BE2C (cell line): ENCODE measurements around the gene ZSCAN5A.

Experiments
- DNase-seq: peaks from one replicate; pipeline ENCODE4 v3.0.0-alpha.2; 2020
- H3K27me3 ChIP-seq: fragments of 250-450 bp; sonication (Bioruptor Pico); 2 replicates; pipeline ENCODE4 v1.5.1; 2020; ENCODE audit warnings: mild to moderate bottlenecking
- H3K36me3 ChIP-seq: fragments of 250-450 bp; sonication (Bioruptor Pico); 2 replicates; pipeline ENCODE4 v1.5.1; 2020; ENCODE audit warnings: mild to moderate bottlenecking
- H3K4me1 ChIP-seq: fragments of 250-450 bp; sonication (Bioruptor Pico); 2 replicates; pipeline ENCODE4 v1.5.1; 2020
- H3K4me3 ChIP-seq: 2 replicates; pipeline ENCODE4 v1.5.1; 2011; ENCODE audit warnings: low read depth, low read length
- H3K9me3 ChIP-seq: fragments of 250-450 bp; sonication (Bioruptor Pico); 2 replicates; pipeline ENCODE4 v1.5.1; 2020
- CTCF ChIP-seq: IDR thresholded peaks from 2 replicates; pipeline ENCODE4 v1.5.1; 2012; ENCODE audit warnings: mild to moderate bottlenecking, low read depth, low read length

ZSCAN5A gene

DNA sequence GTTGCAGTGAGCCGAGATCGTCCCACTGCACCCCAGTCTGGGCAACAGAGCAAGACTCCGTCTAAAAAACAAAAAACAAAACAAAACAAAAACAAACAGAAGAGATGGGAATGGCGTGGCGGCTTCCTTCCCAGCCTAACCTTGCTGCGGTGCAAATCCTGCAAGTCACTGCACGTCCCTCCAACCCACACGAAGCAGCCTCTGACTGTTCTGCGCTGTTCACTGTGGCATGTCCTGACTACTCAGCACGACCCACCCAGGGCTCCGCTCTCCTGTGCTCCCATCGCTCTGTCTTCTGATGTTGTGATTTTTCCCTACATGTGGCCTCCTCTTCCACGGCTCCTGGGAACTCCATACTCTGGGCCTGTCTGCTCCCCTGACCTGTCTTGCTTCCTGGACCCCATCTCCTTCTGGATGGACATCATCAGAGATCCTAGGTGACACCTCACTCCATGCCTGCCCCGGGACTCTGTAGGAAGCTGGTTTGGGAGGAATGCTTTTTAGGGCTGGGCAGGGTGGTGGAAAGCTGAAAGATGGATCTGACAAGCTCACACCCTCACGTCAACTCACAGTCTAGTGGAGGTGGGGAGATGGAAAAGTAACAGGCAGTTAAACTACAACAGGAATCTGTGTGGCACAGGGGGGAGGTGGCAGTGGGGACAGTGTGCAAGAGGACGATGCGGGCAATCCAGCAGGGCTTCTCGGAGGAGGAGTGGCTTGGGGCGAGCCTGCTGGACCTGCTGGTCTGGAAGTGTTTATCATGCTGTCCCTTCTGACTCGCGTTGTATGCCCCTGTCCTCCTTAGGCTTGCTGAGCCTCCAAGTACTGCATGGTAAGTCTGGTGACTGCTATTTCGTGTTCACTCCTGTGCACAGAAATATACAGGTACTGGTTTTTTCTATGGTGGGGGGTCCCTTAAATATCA lies 18.8 kb downstream of the ZSCAN5A start:
- Histone ChIP-seq H3K27me3 (no peaks in the 10 kb centered on the region), H3K9me3 (0 out of 2 replicates have a peak, but pooled peaks cover 4% of the 10 kb centered on the region), H3K4me1 (no peaks in the 10 kb centered on the region), H3K4me3 (no peak overlapping the region), H3K36me3 (no peaks in the 10 kb centered on the region)
- DNase-seq: no peak
- no peak for TF ChIP-seq CTCF

DNA sequence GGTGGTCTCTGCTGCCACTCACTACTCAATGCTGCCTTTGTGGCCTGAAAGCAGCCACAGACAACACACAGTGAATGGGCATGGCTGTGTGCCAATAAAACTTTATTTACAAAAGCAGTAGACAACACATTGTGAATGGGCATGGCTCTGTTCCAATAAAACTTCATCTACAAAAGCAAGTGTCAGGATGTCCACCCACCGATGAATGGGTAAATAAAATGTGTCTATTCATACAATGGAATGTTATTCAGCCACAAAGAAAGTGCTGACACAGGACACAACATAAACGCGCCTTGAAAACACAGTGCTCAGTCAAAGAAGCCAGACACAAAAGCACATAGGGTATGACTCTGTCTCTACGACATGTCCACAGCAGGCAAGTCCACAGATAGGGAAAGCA lies 20.1 kb downstream of the ZSCAN5A start:
- Histone ChIP-seq H3K27me3 (no peaks in the 10 kb centered on the region), H3K4me1 (no peaks in the 10 kb centered on the region), H3K9me3 (0 out of 2 replicates have a peak, but pooled peaks cover 4% of the 10 kb centered on the region), H3K36me3 (no peaks in the 10 kb centered on the region), H3K4me3 (no peak overlapping the region)
- TF ChIP-seq CTCF: no peak
- no peak for DNase-seq

- TF ChIP-seq CTCF: no peak
- Histone ChIP-seq H3K9me3 (0 out of 2 replicates have a peak, but pooled peaks cover 4% of the 10 kb centered on the region), H3K4me1 (no peaks in the 10 kb centered on the region), H3K36me3 (no peaks in the 10 kb centered on the region), H3K27me3 (no peaks in the 10 kb centered on the region), H3K4me3 (no peak overlapping the region)
- DNase-seq: no peak
These were observed 22.8 kb downstream of the ZSCAN5A start for GRCh38 chr19:56291867-56292266.

- Histone ChIP-seq H3K36me3 (no peaks in the 10 kb centered on the region), H3K4me1 (no peaks in the 10 kb centered on the region), H3K9me3 (0 out of 2 replicates have a peak, but pooled peaks cover 4% of the 10 kb centered on the region), H3K4me3 (no peak overlapping the region), H3K27me3 (no peaks in the 10 kb centered on the region)
- TF ChIP-seq CTCF: no peak
- DNase-seq: no peak
These were observed 24.5 kb downstream of the ZSCAN5A start for GRCh38 chr19:56290104-56290503.

GRCh38 chr19:56284746-56285145 lies 29.9 kb downstream of the ZSCAN5A start:
- H3K36me3 ChIP-seq: no peaks in the 10 kb centered on the region
- H3K4me3 ChIP-seq: no peak overlapping the region
- no peaks in the 10 kb centered on the region for H3K9me3 ChIP-seq
- DNase-seq: no peak
- TF ChIP-seq CTCF: no peak
- no peaks in the 10 kb centered on the region for H3K4me1 ChIP-seq
- no peaks in the 10 kb centered on the region for H3K27me3 ChIP-seq

GRCh38 chr19:56282809-56283208 lies 31.8 kb downstream of the ZSCAN5A start:
- no peaks in the 10 kb centered on the region for H3K36me3 ChIP-seq
- no peak for DNase-seq
- no peak for TF ChIP-seq CTCF
- no peaks in the 10 kb centered on the region for H3K4me1 ChIP-seq
- no peaks in the 10 kb centered on the region for H3K27me3 ChIP-seq
- no peak overlapping the region for H3K4me3 ChIP-seq
- H3K9me3 ChIP-seq: no peaks in the 10 kb centered on the region
